Measurements from ENCODE around the gene RFPL3. TPM values are rescaled to one million over a fixed set of nuclear protein-coding genes. Genes with fewer than 3 reads are reported as not detected.

Gene RFPL3
- total RNA-seq, 1 donor = not detected

GRCh38 chr22:32404021-32404420 is 46.4 kb downstream of the RFPL3 start:
- Histone ChIP-seq H2AFZ (ENCODE audit: low read length) (no peak overlapping the region), H3K4me1 (ENCODE audit: insufficient read depth, low read length) (no peaks in the 10 kb centered on the region), H3K79me2 (ENCODE audit: insufficient read depth, low read length) (peaks cover 18% of the 10 kb centered on the region), H3K4me3 (ENCODE audit: insufficient read depth, low read length) (no peak overlapping the region), H4K20me1 (ENCODE audit: insufficient read depth, low read length) (no peaks in the 10 kb centered on the region), H3K4me2 (ENCODE audit: insufficient read depth, low read length) (no peak overlapping the region), H3K27me3 (ENCODE audit: insufficient read depth, low read length) (no peaks in the 10 kb centered on the region), H3K27ac (ENCODE audit: low read depth, low read length) (no peak overlapping the region), H3K36me3 (ENCODE audit: insufficient read depth, low read length) (peaks cover 79% of the 10 kb centered on the region), H3K9me3 (ENCODE audit: low read depth, low read length) (no peaks in the 10 kb centered on the region)
- DNase-seq (ENCODE audit: insufficient read length, low spot score, missing footprints) = no peak
- TF ChIP-seq CTCF (IDR thresholded peaks at IDR 0.05; ENCODE audit: extremely low read depth, low read depth, low read length) = no peak

GRCh38 chr22:32407312-32407711 is 49.6 kb downstream of the RFPL3 start:
- Histone ChIP-seq H4K20me1 (ENCODE audit: insufficient read depth, low read length) (no peaks in the 10 kb centered on the region), H3K27ac (ENCODE audit: low read depth, low read length) (no peak overlapping the region), H3K36me3 (ENCODE audit: insufficient read depth, low read length) (peaks cover 49% of the 10 kb centered on the region), H3K4me1 (ENCODE audit: insufficient read depth, low read length) (peaks cover 13% of the 10 kb centered on the region), H3K9me3 (ENCODE audit: low read depth, low read length) (no peaks in the 10 kb centered on the region), H3K27me3 (ENCODE audit: insufficient read depth, low read length) (no peaks in the 10 kb centered on the region), H3K4me3 (ENCODE audit: insufficient read depth, low read length) (no peak overlapping the region), H2AFZ (ENCODE audit: low read length) (no peak overlapping the region), H3K79me2 (ENCODE audit: insufficient read depth, low read length) (peaks cover 47% of the 10 kb centered on the region), H3K4me2 (ENCODE audit: insufficient read depth, low read length) (no peak overlapping the region)
- no peak for TF ChIP-seq CTCF (IDR thresholded peaks at IDR 0.05; ENCODE audit: extremely low read depth, low read depth, low read length)
- no peak for DNase-seq (ENCODE audit: insufficient read length, low spot score, missing footprints)

GRCh38 chr22:32407936-32408335 is 50.3 kb downstream of the RFPL3 start:
- Histone ChIP-seq H3K27me3 (ENCODE audit: insufficient read depth, low read length) (no peaks in the 10 kb centered on the region), H3K4me1 (ENCODE audit: insufficient read depth, low read length) (peaks cover 16% of the 10 kb centered on the region), H3K36me3 (ENCODE audit: insufficient read depth, low read length) (peaks cover 49% of the 10 kb centered on the region), H3K4me3 (ENCODE audit: insufficient read depth, low read length) (no peak overlapping the region), H2AFZ (ENCODE audit: low read length) (no peak overlapping the region), H3K4me2 (ENCODE audit: insufficient read depth, low read length) (no peak overlapping the region), H3K9me3 (ENCODE audit: low read depth, low read length) (no peaks in the 10 kb centered on the region), H4K20me1 (ENCODE audit: insufficient read depth, low read length) (no peaks in the 10 kb centered on the region), H3K79me2 (ENCODE audit: insufficient read depth, low read length) (peaks cover 47% of the 10 kb centered on the region), H3K27ac (ENCODE audit: low read depth, low read length) (no peak overlapping the region)
- no peak for DNase-seq (ENCODE audit: insufficient read length, low spot score, missing footprints)
- no peak for TF ChIP-seq CTCF (IDR thresholded peaks at IDR 0.05; ENCODE audit: extremely low read depth, low read depth, low read length)

GRCh38 chr22:32409977-32410376 is 52.3 kb downstream of the RFPL3 start:
- Histone ChIP-seq H3K9me3 (ENCODE audit: low read depth, low read length) (no peaks in the 10 kb centered on the region), H3K4me2 (ENCODE audit: insufficient read depth, low read length) (no peak overlapping the region), H3K79me2 (ENCODE audit: insufficient read depth, low read length) (peaks cover 47% of the 10 kb centered on the region), H3K27ac (ENCODE audit: low read depth, low read length) (no peak overlapping the region), H3K4me3 (ENCODE audit: insufficient read depth, low read length) (no peak overlapping the region), H2AFZ (ENCODE audit: low read length) (no peak overlapping the region), H3K27me3 (ENCODE audit: insufficient read depth, low read length) (no peaks in the 10 kb centered on the region), H4K20me1 (ENCODE audit: insufficient read depth, low read length) (no peaks in the 10 kb centered on the region), H3K36me3 (ENCODE audit: insufficient read depth, low read length) (peaks cover 35% of the 10 kb centered on the region), H3K4me1 (ENCODE audit: insufficient read depth, low read length) (peaks cover 16% of the 10 kb centered on the region)
- no peak for TF ChIP-seq CTCF (IDR thresholded peaks at IDR 0.05; ENCODE audit: extremely low read depth, low read depth, low read length)
- DNase-seq (ENCODE audit: insufficient read length, low spot score, missing footprints) = no peak

All from osteoblast (primary cell).